HCT116 (cell line): ENCODE measurements around the gene FKBP5.

Experiments used
- EZH2phosphoT487 ChIP-seq: fragments of 200-600 bp; IDR thresholded peaks from 2 replicates; pipeline ENCODE4 v1.6.1; 2018; ENCODE audit warnings: antibody characterized with exemption, borderline replicate concordance
- POLR2AphosphoS5 ChIP-seq: IDR thresholded peaks from 2 replicates; pipeline ENCODE4 v1.6.1; 2011; ENCODE audit warnings: mild to moderate bottlenecking, low read depth, low read length, moderate library complexity
- TCF7L2 ChIP-seq: IDR thresholded peaks from 2 replicates; pipeline ENCODE4 v1.7.0; 2011; ENCODE audit warnings: borderline replicate concordance, inconsistent platforms; ENCODE audit not compliant: insufficient read depth, insufficient read length; ENCODE audit errors: extremely low read depth

- TF ChIP-seq POLR2AphosphoS5: no peak
- TF ChIP-seq EZH2phosphoT487: no peak
- no peak for TF ChIP-seq TCF7L2
These were observed 99.4 kb downstream of the FKBP5 start for GRCh38 chr6:35589201-35589739.
